GM18870 (cell line): ENCODE results near the gene TLE2.
"Not testable (repeated sequence)": the region's sequence is repeated elsewhere in the genome, so short reads cannot be mapped to it uniquely, and the experiment has no call there.

Experiments used
- ATAC-seq: cut with Tn5 transposase; IDR thresholded peaks from one replicate; pipeline ENCODE4 v1.9.1; 2021; ENCODE audit warnings: moderate library complexity; ENCODE audit not compliant: unreplicated experiment

The TLE2 gene

GRCh38 chr19:3056417-3057088 is 27.5 kb upstream of the TLE2 start:
- no peak for ATAC-seq

- no peak for ATAC-seq
Measured at GRCh38 chr19:3055741-3056416, 26.8 kb upstream of the TLE2 start.

- no peak for ATAC-seq
Measured at GRCh38 chr19:3054972-3055740, 26.1 kb upstream of the TLE2 start.

- no peak for ATAC-seq
Measured at GRCh38 chr19:3054265-3054971, 25.3 kb upstream of the TLE2 start.

GRCh38 chr19:3053780-3054179 is 24.7 kb upstream of the TLE2 start:
- no peak for ATAC-seq

- ATAC-seq = no peak
Measured at GRCh38 chr19:3053218-3053621, 24.1 kb upstream of the TLE2 start.

- ATAC-seq = not testable (repeated sequence)
Measured at GRCh38 chr19:3050016-3050415, 20.9 kb upstream of the TLE2 start.

GRCh38 chr19:3049089-3049488 is 20.0 kb upstream of the TLE2 start:
- ATAC-seq = no peak

GRCh38 chr19:3048190-3048533 is 19.1 kb upstream of the TLE2 start:
- no peak for ATAC-seq

GRCh38 chr19:3047496-3048189 is 18.6 kb upstream of the TLE2 start:
- ATAC-seq = no peak

GRCh38 chr19:3046698-3047495 is 17.8 kb upstream of the TLE2 start:
- no peak for ATAC-seq

GRCh38 chr19:3045885-3046697 is 17.0 kb upstream of the TLE2 start:
- ATAC-seq = no peak

GRCh38 chr19:3045191-3045590 is 16.1 kb upstream of the TLE2 start:
- no peak for ATAC-seq

- ATAC-seq = no peak
Measured at GRCh38 chr19:3042621-3043267, 13.7 kb upstream of the TLE2 start.

GRCh38 chr19:3041761-3042620 is 12.9 kb upstream of the TLE2 start:
- ATAC-seq = no peak

GRCh38 chr19:3041327-3041726 is 12.2 kb upstream of the TLE2 start:
- ATAC-seq = no peak

GRCh38 chr19:3039641-3040077 is 10.6 kb upstream of the TLE2 start:
- ATAC-seq = no peak

- no peak for ATAC-seq
Measured at GRCh38 chr19:3039125-3039524, 10.0 kb upstream of the TLE2 start.
